HG02885 (cell line): Measurements from ENCODE around the gene MLLT1.

Experiments used
- ATAC-seq: cut with Tn5 transposase; IDR thresholded peaks from one replicate; pipeline ENCODE4 v1.9.1; 2021; ENCODE audit warnings: mild to moderate bottlenecking; ENCODE audit not compliant: unreplicated experiment, poor library complexity

Gene MLLT1

GRCh38 chr19:6213696-6214641 is 65.8 kb downstream of the MLLT1 start:
- ATAC-seq, result no peak

- no peak for ATAC-seq
Observed at GRCh38 chr19:6213266-6213595, 66.5 kb downstream of the MLLT1 start.

GRCh38 chr19:6212403-6213265 is 67.1 kb downstream of the MLLT1 start:
- ATAC-seq, result no peak

- ATAC-seq, result no peak
Observed at GRCh38 chr19:6211632-6212402, 68.0 kb downstream of the MLLT1 start.

- ATAC-seq, result no peak
Observed at GRCh38 chr19:6210721-6211600, 68.8 kb downstream of the MLLT1 start.

GRCh38 chr19:6210091-6210490 is 69.7 kb downstream of the MLLT1 start:
- ATAC-seq, result no peak

GRCh38 chr19:6209680-6210079 is 70.1 kb downstream of the MLLT1 start:
- ATAC-seq, result no peak

- no peak for ATAC-seq
Observed at GRCh38 chr19:6209233-6209632, 70.5 kb downstream of the MLLT1 start.

GRCh38 chr19:6204866-6205723 is 74.7 kb downstream of the MLLT1 start:
- ATAC-seq, result no peak

- no peak for ATAC-seq
Observed at GRCh38 chr19:6204212-6204611, 75.6 kb downstream of the MLLT1 start.

GRCh38 chr19:6199240-6199994 is 80.4 kb downstream of the MLLT1 start:
- peak; percentile 84 for ATAC-seq

- ATAC-seq, result no peak
Observed at GRCh38 chr19:6198896-6199239, 80.9 kb downstream of the MLLT1 start.

GRCh38 chr19:6196361-6196760 is 83.4 kb downstream of the MLLT1 start:
- ATAC-seq, result no peak

GRCh38 chr19:6188811-6189210 is 91.0 kb downstream of the MLLT1 start:
- ATAC-seq, result no peak

- no peak for ATAC-seq
Observed at GRCh38 chr19:6187374-6187773, 92.4 kb downstream of the MLLT1 start.

- no peak for ATAC-seq
Observed at GRCh38 chr19:6185835-6186834, 93.6 kb downstream of the MLLT1 start.
